ENCODE measurements around the gene GRHPR. TPM values are rescaled to one million over a fixed set of nuclear protein-coding genes. Genes with fewer than 3 reads are reported as not detected.
"Not testable (repeated sequence)": the region's sequence is repeated elsewhere in the genome, so short reads cannot be mapped to it uniquely, and the experiment has no call there.

GRHPR gene
- total RNA-seq, 2 experiments from 2014 or later, result 62.8 to 64.6 TPM

DNA sequence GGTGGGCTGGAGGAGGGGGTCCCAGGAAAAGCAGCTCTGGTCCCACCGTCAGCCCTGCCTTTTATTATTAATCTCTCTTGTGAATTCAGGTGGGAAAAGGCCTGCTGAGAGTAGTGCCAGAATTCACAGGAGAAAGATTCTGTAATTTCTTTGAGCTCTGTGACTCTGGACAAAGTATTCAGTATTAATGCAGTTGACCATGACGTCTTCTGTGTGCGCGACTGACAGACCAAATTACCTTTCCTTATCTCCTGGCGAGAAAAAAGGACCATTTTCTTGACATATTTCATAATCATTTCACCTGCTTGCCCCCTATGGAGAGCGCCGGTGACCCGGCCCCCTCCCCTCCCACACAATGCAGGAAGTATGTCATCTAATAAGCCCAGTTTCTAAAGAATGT, 26.8 kb upstream of the GRHPR start:
- H3K9me3 Mint-ChIP-seq, result no peaks in the 10 kb centered on the region
- POLR2A ChIA-PET, result no interaction called here
- DNase-seq, result no peak
- H3K4me3 Mint-ChIP-seq, result no peak overlapping the region
- ATAC-seq, result no peak
- no peak overlapping the region for H3K27ac Mint-ChIP-seq
- no peaks in the 10 kb centered on the region for H3K27me3 Mint-ChIP-seq
- no peaks in the 10 kb centered on the region for H3K36me3 Mint-ChIP-seq (ENCODE audit: low read depth)
- TF ChIP-seq, protein P1, sequence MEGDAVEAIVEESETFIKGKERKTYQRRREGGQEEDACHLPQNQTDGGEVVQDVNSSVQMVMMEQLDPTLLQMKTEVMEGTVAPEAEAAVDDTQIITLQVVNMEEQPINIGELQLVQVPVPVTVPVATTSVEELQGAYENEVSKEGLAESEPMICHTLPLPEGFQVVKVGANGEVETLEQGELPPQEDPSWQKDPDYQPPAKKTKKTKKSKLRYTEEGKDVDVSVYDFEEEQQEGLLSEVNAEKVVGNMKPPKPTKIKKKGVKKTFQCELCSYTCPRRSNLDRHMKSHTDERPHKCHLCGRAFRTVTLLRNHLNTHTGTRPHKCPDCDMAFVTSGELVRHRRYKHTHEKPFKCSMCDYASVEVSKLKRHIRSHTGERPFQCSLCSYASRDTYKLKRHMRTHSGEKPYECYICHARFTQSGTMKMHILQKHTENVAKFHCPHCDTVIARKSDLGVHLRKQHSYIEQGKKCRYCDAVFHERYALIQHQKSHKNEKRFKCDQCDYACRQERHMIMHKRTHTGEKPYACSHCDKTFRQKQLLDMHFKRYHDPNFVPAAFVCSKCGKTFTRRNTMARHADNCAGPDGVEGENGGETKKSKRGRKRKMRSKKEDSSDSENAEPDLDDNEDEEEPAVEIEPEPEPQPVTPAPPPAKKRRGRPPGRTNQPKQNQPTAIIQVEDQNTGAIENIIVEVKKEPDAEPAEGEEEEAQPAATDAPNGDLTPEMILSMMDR (IDR thresholded peaks at IDR 0.05), result no peak
- H3K4me1 Mint-ChIP-seq (ENCODE audit: low read depth), result no peaks in the 10 kb centered on the region
- CTCF ChIA-PET, result interaction anchor here (1.4 to 1.7 kb wide), 2 partner anchors 15 to 31 kb away, joined by 3 to 6 read pairs; no protein-coding TSS in a partner anchor
- intact Hi-C loops (cut with micrococcal nuclease), result loop anchor here (10.0 kb wide), 1 partner anchor 401 kb away; no protein-coding TSS in a partner anchor

DNA sequence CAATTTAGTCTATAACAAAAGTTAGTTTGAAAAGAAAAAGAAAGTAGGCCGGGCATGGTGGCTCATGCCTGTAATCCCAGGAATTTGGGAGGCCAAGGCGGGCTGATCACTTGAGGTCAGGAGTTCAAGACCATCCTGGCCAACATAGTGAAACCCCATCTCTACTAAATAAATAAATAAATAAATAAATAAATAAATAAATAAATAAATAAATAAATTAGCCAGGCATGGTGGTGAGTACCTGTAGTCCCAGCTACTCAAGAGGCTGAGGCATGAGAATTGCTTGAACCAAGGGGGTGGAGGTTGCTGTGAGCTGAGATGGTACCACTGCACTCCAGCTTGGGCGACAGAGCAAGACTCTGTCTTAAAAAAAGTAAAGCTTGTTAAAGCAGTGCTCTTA, 24.5 kb upstream of the GRHPR start:
- H3K36me3 Mint-ChIP-seq (ENCODE audit: low read depth), result not testable (repeated sequence)
- CTCF ChIA-PET, result interaction anchor here (0.6 to 1.2 kb wide), 3 partner anchors 9 to 385 kb away, joined by 3 to 6 read pairs (median 3); no protein-coding TSS in a partner anchor

DNA sequence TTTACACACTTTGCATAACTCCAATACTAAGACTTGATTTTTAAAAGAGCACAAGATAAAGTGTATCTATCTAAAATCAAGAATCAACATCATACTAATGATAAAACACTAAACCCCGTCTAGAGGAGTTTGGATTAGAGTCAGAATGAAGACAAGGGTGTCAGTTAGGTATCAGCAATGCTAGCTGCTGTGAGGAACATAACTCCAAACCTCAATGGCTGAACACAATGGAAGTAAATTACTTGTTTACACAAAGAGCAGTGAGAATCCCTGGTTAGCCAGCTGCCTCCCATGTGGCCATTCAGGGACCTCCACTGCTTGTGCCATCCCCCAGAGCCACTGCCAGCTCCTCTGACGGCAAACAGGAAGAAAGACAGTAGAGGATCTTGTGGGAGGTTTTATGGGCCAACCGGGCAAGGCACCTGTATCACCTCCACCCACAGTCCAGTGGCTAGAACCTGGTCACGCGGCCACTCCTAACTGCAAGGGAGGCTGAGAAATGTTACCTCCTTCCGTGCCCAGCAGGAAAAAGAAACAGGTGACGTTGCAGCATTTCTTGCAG, 24.0 kb upstream of the GRHPR start:
- intact Hi-C loops (cut with micrococcal nuclease), result loop anchor here (10.0 kb wide), 1 partner anchor 404 kb away; no protein-coding TSS in a partner anchor
- H3K4me3 Mint-ChIP-seq, result no peak overlapping the region
- POLR2A ChIA-PET, result no interaction called here
- ATAC-seq, result no peak
- CTCF ChIA-PET, result interaction anchor here (0.6 to 1.2 kb wide), 4 partner anchors 9 to 443 kb away, joined by 3 to 6 read pairs (median 3); no protein-coding TSS in a partner anchor
- TF ChIP-seq, protein P1 (IDR thresholded peaks at IDR 0.05), result no peak
- H3K27me3 Mint-ChIP-seq, result no peaks in the 10 kb centered on the region
- no peak for DNase-seq
- no peaks in the 10 kb centered on the region for H3K36me3 Mint-ChIP-seq (ENCODE audit: low read depth)
- H3K4me1 Mint-ChIP-seq (ENCODE audit: low read depth), result peaks cover 4% of the 10 kb centered on the region
- H3K27ac Mint-ChIP-seq, result no peak overlapping the region
- no peaks in the 10 kb centered on the region for H3K9me3 Mint-ChIP-seq

More for the DNA sequence above, 24.5 kb upstream of the GRHPR start:
- H3K27ac Mint-ChIP-seq; H3K9me3 Mint-ChIP-seq; ATAC-seq; H3K27me3 Mint-ChIP-seq; H3K4me1 Mint-ChIP-seq (ENCODE audit: low read depth); POLR2A ChIA-PET; DNase-seq; H3K4me3 Mint-ChIP-seq: not testable (repeated sequence)
- intact Hi-C loops (cut with micrococcal nuclease), result loop anchor here (10.0 kb wide), 1 partner anchor 403 kb away; no protein-coding TSS in a partner anchor

DNA sequence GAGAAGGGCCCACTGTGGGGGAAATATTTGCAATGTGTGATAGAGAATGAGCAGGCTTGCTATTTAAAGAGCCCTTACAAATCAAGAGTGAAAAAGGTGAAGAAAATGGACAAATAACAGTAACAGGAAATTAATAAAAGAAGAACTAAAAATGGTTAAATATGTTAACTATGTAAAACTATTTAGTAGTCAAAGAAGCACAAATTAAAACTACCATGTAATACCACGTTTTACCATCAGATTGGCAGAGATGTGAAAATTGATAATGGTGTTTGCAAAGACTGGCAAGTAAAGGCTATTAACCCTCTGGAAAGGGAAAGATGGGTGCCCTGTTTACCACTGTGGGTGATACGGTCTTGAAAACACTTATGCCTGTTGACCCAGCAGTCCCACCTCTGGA, 23.2 kb upstream of the GRHPR start:
- DNase-seq (no peak), ATAC-seq (no peak)
- H3K9me3 Mint-ChIP-seq, result no peaks in the 10 kb centered on the region
- peaks cover 4% of the 10 kb centered on the region for H3K4me1 Mint-ChIP-seq (ENCODE audit: low read depth)
- H3K4me3 Mint-ChIP-seq, result no peak overlapping the region
- TF ChIP-seq, protein P1 (IDR thresholded peaks at IDR 0.05), result no peak
- ChIA-PET POLR2A (interaction anchor here (0.7 kb wide), 1 partner anchor 321 kb away, joined by 3 read pairs; no protein-coding TSS in a partner anchor), CTCF (no interaction called here)
- no peaks in the 10 kb centered on the region for H3K36me3 Mint-ChIP-seq (ENCODE audit: low read depth)
- intact Hi-C loops (cut with micrococcal nuclease), result loop anchor here (10.0 kb wide), 1 partner anchor 405 kb away; no protein-coding TSS in a partner anchor
- H3K27ac Mint-ChIP-seq, result no peak overlapping the region
- H3K27me3 Mint-ChIP-seq, result no peaks in the 10 kb centered on the region

DNA sequence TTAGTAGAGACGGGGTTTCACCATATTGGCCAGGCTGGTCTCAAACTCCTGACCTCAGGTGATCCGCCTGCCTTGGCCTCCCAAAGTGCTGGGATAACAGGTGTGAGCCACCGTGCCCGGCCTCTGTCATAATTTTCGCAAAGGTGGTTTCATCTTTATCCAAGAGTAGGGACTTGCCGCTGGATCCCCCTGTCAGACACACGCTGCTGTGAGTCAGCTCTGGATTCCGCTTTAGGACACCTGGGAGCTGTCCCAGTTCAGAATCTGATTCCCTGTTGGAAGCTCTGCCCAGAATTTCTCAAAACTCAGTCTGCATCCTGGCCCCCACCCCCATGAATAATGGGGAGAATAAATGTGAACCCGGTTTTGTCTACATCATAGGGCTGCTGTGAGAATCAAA, 17.9 kb upstream of the GRHPR start:
- Mint-ChIP-seq H3K9me3 (no peaks in the 10 kb centered on the region), H3K4me1 (ENCODE audit: low read depth) (peaks cover 17% of the 10 kb centered on the region), H3K27ac (no peak overlapping the region), H3K36me3 (ENCODE audit: low read depth) (no peaks in the 10 kb centered on the region), H3K27me3 (no peaks in the 10 kb centered on the region), H3K4me3 (no peak overlapping the region)
- ATAC-seq (no peak), DNase-seq (no peak)
- ChIA-PET CTCF (interaction anchor here (1.0 to 1.6 kb wide), 2 partner anchors 10 kb away, joined by 3 read pairs; no protein-coding TSS in a partner anchor), POLR2A (no interaction called here)
- TF ChIP-seq, protein P1 (IDR thresholded peaks at IDR 0.05), result no peak
- intact Hi-C loops (cut with micrococcal nuclease), result no loop called here
